ENCODE data around the gene FLNB. TPM values are rescaled to one million over a fixed set of nuclear protein-coding genes. Genes with fewer than 3 reads are reported as not detected.

FLNB gene
- polyA plus RNA-seq, 1 of the 3 experiments (the other 2 are of a cell fraction), result 127 TPM

DNA sequence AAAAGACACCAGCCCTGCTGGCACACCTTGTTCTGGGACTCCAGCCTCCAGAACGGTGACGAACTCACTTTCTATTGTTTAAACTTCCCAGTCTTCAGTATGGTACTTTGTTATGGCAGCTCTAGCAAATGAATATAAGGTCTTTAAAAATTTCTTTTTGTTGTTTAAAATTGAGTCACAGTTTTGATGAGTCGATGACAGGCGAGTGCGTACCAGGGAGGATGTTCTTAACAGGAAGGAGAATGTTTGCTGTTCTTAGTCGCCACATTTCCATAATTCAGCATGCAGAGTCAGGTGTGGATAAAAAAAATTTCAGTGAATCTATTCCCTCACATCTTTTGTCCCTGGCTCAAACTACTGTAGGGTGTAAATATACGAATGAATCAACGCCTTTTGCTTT, 190.1 kb downstream of the FLNB start:
- Histone ChIP-seq H3K9me3 (no peaks in the 10 kb centered on the region), H3K4me3 (ENCODE audit: low read depth in 2 of 2, low read length in 1 of 2) (no peak overlapping the region), H3K27me3 (ENCODE audit: insufficient read depth) (no peaks in the 10 kb centered on the region), H3K4me2 (no peak overlapping the region), H3K4me1 (ENCODE audit: control insufficient read depth in 1 of 2, insufficient read depth in 2 of 2, low read depth in 1 of 2, low read length in 1 of 2) (no peaks in the 10 kb centered on the region), H3K36me3 (replicated peaks in 1 of 2; ENCODE audit: control insufficient read depth in 1 of 2, insufficient read depth in 2 of 2, low read length in 1 of 2) (no peaks in the 10 kb centered on the region), H3K27ac (ENCODE audit: low read depth in 2 of 2, low read length in 1 of 2) (no peak overlapping the region), H3F3A (replicated peaks; ENCODE audit: insufficient read depth) (no peaks in the 10 kb centered on the region), H3K9me2 (no peaks in the 10 kb centered on the region), H3K79me2 (ENCODE audit: insufficient read depth) (no peaks in the 10 kb centered on the region), H3K9ac (no peak overlapping the region), H4K20me1 (ENCODE audit: insufficient read depth) (no peaks in the 10 kb centered on the region), H2AFZ (ENCODE audit: low read depth) (no peak overlapping the region)
- no peak for TF ChIP-seq YY1 (IDR thresholded peaks at IDR 0.05; ENCODE audit: low read depth)
- no peak for TF ChIP-seq TCF12 (IDR thresholded peaks at IDR 0.05)
- TF ChIP-seq MEF2A (IDR thresholded peaks at IDR 0.05; ENCODE audit: borderline replicate concordance, low read depth), result no peak
- TF ChIP-seq GABPA (IDR thresholded peaks at IDR 0.05; ENCODE audit: low read depth), result no peak
- TF ChIP-seq FOSL2 (IDR thresholded peaks at IDR 0.05; ENCODE audit: borderline replicate concordance, low read depth), result no peak
- CTCF ChIA-PET, result interaction anchor here (1.4 to 4.1 kb wide), 2 partner anchors 19 to 20 kb away, joined by 3 to 19 read pairs; no protein-coding TSS in a partner anchor
- no peak for DNase-seq
- POLR2A ChIA-PET, result no interaction called here
- WGBS (ENCODE audit: low lambda C conversion rate), result 89% methylated on average over 8 of the region's 8 CpGs

DNA sequence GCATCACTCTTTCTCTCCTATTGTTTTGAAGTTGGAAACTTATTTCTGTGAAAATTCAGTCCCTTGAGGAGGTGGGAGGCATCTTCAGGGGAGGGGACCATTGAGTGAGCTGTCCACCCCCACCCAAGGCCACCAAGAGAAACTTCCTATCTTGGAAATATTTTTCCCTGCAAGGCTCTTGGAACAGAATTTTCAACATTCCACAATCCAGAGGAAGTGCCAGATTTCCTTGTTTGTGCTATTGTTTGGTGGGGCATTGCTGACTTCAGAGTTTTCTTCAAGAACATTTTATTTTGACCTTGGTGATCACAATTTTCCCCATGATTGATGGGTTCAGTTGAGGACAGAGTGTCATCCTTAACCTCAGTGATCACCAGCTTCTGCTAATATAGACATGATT, 190.6 kb downstream of the FLNB start:
- CTCF ChIA-PET, result interaction anchor here (4.1 kb wide), 1 partner anchor 18 kb away, joined by 19 read pairs; no protein-coding TSS in a partner anchor
- no peak overlapping the region for H2AFZ ChIP-seq (ENCODE audit: low read depth)
- POLR2A ChIA-PET, result no interaction called here
- H3K9me2 ChIP-seq, result no peaks in the 10 kb centered on the region
- no peaks in the 10 kb centered on the region for H3K79me2 ChIP-seq (ENCODE audit: insufficient read depth)
- no peak overlapping the region for H3K9ac ChIP-seq
- H3K4me2 ChIP-seq, result no peak overlapping the region
- TF ChIP-seq CHD2 (IDR thresholded peaks at IDR 0.05; ENCODE audit: low read length, partially characterized antibody) (no peak), POLR2AphosphoS5 (IDR thresholded peaks at IDR 0.05; ENCODE audit: low read depth, low read length) (no peak), EP300 (IDR thresholded peaks at IDR 0.05; ENCODE audit: borderline replicate concordance in 1 of 2, low read depth in 1 of 2, low read length in 1 of 2) (no peak), NRF1 (IDR thresholded peaks at IDR 0.05; ENCODE audit: low read depth, low read length) (no peak)
- TF ChIP-seq, protein P1, sequence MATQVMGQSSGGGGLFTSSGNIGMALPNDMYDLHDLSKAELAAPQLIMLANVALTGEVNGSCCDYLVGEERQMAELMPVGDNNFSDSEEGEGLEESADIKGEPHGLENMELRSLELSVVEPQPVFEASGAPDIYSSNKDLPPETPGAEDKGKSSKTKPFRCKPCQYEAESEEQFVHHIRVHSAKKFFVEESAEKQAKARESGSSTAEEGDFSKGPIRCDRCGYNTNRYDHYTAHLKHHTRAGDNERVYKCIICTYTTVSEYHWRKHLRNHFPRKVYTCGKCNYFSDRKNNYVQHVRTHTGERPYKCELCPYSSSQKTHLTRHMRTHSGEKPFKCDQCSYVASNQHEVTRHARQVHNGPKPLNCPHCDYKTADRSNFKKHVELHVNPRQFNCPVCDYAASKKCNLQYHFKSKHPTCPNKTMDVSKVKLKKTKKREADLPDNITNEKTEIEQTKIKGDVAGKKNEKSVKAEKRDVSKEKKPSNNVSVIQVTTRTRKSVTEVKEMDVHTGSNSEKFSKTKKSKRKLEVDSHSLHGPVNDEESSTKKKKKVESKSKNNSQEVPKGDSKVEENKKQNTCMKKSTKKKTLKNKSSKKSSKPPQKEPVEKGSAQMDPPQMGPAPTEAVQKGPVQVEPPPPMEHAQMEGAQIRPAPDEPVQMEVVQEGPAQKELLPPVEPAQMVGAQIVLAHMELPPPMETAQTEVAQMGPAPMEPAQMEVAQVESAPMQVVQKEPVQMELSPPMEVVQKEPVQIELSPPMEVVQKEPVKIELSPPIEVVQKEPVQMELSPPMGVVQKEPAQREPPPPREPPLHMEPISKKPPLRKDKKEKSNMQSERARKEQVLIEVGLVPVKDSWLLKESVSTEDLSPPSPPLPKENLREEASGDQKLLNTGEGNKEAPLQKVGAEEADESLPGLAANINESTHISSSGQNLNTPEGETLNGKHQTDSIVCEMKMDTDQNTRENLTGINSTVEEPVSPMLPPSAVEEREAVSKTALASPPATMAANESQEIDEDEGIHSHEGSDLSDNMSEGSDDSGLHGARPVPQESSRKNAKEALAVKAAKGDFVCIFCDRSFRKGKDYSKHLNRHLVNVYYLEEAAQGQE (IDR thresholded peaks at IDR 0.05; ENCODE audit: low read depth, low read length), result no peak
- no peaks in the 10 kb centered on the region for H3K9me3 ChIP-seq
- no peaks in the 10 kb centered on the region for H3K27me3 ChIP-seq (ENCODE audit: insufficient read depth)
- no peak overlapping the region for H3K4me3 ChIP-seq (ENCODE audit: low read depth in 2 of 2, low read length in 1 of 2)
- H3F3A ChIP-seq (replicated peaks; ENCODE audit: insufficient read depth), result no peaks in the 10 kb centered on the region
- DNase-seq, result no peak
- no peak overlapping the region for H3K27ac ChIP-seq (ENCODE audit: low read depth in 2 of 2, low read length in 1 of 2)
- no peaks in the 10 kb centered on the region for H3K4me1 ChIP-seq (ENCODE audit: control insufficient read depth in 1 of 2, insufficient read depth in 2 of 2, low read depth in 1 of 2, low read length in 1 of 2)
- no peaks in the 10 kb centered on the region for H4K20me1 ChIP-seq (ENCODE audit: insufficient read depth)
- no peaks in the 10 kb centered on the region for H3K36me3 ChIP-seq (replicated peaks in 1 of 2; ENCODE audit: control insufficient read depth in 1 of 2, insufficient read depth in 2 of 2, low read length in 1 of 2)

All from SK-N-SH (cell line).